SU-DHL-6 (cell line): Measurements from ENCODE around the gene MPZL3.

Experiments used
- EZH2phosphoT487 ChIP-seq: fragments of 200-600 bp; sonication (generic), shearing (Covaris generic); conservative IDR thresholded peaks from 2 replicates; pipeline ENCODE4 v1.6.1; 2018; ENCODE audit warnings: mild to moderate bottlenecking, antibody characterized with exemption, low read length, moderate library complexity, mixed read lengths
- TF ChIP-seq, protein P1 (sequence below): fragments of 200-600 bp; sonication (generic); IDR thresholded peaks from one replicate; pipeline ENCODE4 v1.5.1; 2017; ENCODE audit warnings: antibody characterized with exemption, mild to moderate bottlenecking, low read length, moderate library complexity; ENCODE audit not compliant: insufficient read depth, poor library complexity, severe bottlenecking

DNA sequence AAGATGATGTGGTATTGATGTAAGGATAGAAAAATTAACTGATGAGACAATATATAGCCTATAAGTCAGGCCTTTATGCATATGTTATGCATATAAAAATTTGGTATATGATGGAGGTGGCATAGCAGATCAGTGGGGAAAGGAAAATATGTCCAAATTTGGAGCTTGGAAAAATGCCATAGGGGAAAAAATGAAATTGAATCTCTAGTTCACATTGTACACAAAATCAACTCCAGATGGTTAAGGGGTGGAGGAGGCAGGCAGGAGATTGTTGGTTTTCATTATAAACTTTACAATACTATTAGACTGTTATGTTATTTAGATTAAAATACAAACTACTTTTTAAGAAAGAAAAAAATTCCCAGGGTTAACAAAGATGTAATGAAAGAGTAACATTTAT, 37.2 kb upstream of the MPZL3 start:
- TF ChIP-seq, protein P1, sequence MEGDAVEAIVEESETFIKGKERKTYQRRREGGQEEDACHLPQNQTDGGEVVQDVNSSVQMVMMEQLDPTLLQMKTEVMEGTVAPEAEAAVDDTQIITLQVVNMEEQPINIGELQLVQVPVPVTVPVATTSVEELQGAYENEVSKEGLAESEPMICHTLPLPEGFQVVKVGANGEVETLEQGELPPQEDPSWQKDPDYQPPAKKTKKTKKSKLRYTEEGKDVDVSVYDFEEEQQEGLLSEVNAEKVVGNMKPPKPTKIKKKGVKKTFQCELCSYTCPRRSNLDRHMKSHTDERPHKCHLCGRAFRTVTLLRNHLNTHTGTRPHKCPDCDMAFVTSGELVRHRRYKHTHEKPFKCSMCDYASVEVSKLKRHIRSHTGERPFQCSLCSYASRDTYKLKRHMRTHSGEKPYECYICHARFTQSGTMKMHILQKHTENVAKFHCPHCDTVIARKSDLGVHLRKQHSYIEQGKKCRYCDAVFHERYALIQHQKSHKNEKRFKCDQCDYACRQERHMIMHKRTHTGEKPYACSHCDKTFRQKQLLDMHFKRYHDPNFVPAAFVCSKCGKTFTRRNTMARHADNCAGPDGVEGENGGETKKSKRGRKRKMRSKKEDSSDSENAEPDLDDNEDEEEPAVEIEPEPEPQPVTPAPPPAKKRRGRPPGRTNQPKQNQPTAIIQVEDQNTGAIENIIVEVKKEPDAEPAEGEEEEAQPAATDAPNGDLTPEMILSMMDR = no peak
- no peak for TF ChIP-seq EZH2phosphoT487
